GM21717 (cell line): ENCODE data around the gene SORCS2.

Experiments
- ATAC-seq: cut with Tn5 transposase; IDR thresholded peaks from one replicate; pipeline ENCODE4 v1.9.1; 2021; ENCODE audit warnings: mild to moderate bottlenecking, moderate library complexity; ENCODE audit not compliant: unreplicated experiment

SORCS2 gene

GRCh38 chr4:7240306-7240705, 48.0 kb downstream of the SORCS2 start:
- no peak for ATAC-seq

GRCh38 chr4:7241597-7242125, 49.3 kb downstream of the SORCS2 start:
- no peak for ATAC-seq

- ATAC-seq: no peak
These were observed 50.4 kb downstream of the SORCS2 start for GRCh38 chr4:7242766-7243165.

- ATAC-seq: no peak
These were observed 51.4 kb downstream of the SORCS2 start for GRCh38 chr4:7243609-7244330.

- ATAC-seq: no peak
These were observed 52.0 kb downstream of the SORCS2 start for GRCh38 chr4:7244331-7244665.

- no peak for ATAC-seq
These were observed 52.5 kb downstream of the SORCS2 start for GRCh38 chr4:7244751-7245320.

- ATAC-seq: no peak
These were observed 55.2 kb downstream of the SORCS2 start for GRCh38 chr4:7247521-7247920.

GRCh38 chr4:7247946-7248345, 55.6 kb downstream of the SORCS2 start:
- ATAC-seq: no peak

- no peak for ATAC-seq
These were observed 56.5 kb downstream of the SORCS2 start for GRCh38 chr4:7248857-7249256.

- no peak for ATAC-seq
These were observed 59.0 kb downstream of the SORCS2 start for GRCh38 chr4:7251321-7251720.

- no peak for ATAC-seq
These were observed 59.7 kb downstream of the SORCS2 start for GRCh38 chr4:7252051-7252450.

GRCh38 chr4:7252510-7253340, 60.4 kb downstream of the SORCS2 start:
- no peak for ATAC-seq

GRCh38 chr4:7253341-7253700, 61.0 kb downstream of the SORCS2 start:
- no peak for ATAC-seq

- ATAC-seq: no peak
These were observed 61.5 kb downstream of the SORCS2 start for GRCh38 chr4:7253837-7254236.

GRCh38 chr4:7254736-7255487, 62.6 kb downstream of the SORCS2 start:
- ATAC-seq: peak; percentile 85

GRCh38 chr4:7255488-7255881, 63.1 kb downstream of the SORCS2 start:
- ATAC-seq: no peak

- no peak for ATAC-seq
These were observed 63.7 kb downstream of the SORCS2 start for GRCh38 chr4:7255996-7256395.

GRCh38 chr4:7256984-7257810, 64.9 kb downstream of the SORCS2 start:
- no peak for ATAC-seq

GRCh38 chr4:7259039-7259438, 66.7 kb downstream of the SORCS2 start:
- no peak for ATAC-seq

- no peak for ATAC-seq
These were observed 68.2 kb downstream of the SORCS2 start for GRCh38 chr4:7260569-7260968.
